NB4 (cell line): Measurements from ENCODE around the gene KAZN.

Source experiments
- DNase-seq: peaks from one replicate; pipeline ENCODE4 v3.0.0; 2010; ENCODE audit warnings: low read depth
- H3K4me3 ChIP-seq: one replicate; pipeline ENCODE4 v1.5.1; 2011; ENCODE audit warnings: mild to moderate bottlenecking, low read depth, low read length, moderate library complexity
- CTCF ChIP-seq: IDR thresholded peaks from one replicate; pipeline ENCODE4 v1.5.1; 2012; ENCODE audit warnings: low read depth, low read length
- MAX ChIP-seq: IDR thresholded peaks from 2 replicates; pipeline ENCODE4 v1.6.1; 2011; ENCODE audit warnings: low read depth, low read length
- MYC ChIP-seq: IDR thresholded peaks from 2 replicates; pipeline ENCODE4 v1.6.1; 2011; ENCODE audit warnings: low read depth, low read length
- POLR2A ChIP-seq: IDR thresholded peaks from 2 replicates; pipeline ENCODE4 v1.6.1; 2011; ENCODE audit warnings: mild to moderate bottlenecking; ENCODE audit not compliant: insufficient read length; ENCODE audit errors: extremely low read depth

Gene KAZN

GRCh38 chr1:14596591-14596990, 1.9 kb upstream of the KAZN start:
- no peak for DNase-seq
- no peak for TF ChIP-seq MYC
- TF ChIP-seq POLR2A: no peak
- TF ChIP-seq CTCF: no peak
- no peak for TF ChIP-seq MAX

GRCh38 chr1:14597343-14598006, 1.0 kb upstream of the KAZN start:
- H3K4me3 ChIP-seq: no peak overlapping the region
- DNase-seq: peak; percentile 32
- TF ChIP-seq CTCF: no peak
- no peak for TF ChIP-seq MAX
- no peak for TF ChIP-seq POLR2A
- no peak for TF ChIP-seq MYC

More at GRCh38 chr1:14596591-14596990, 1.9 kb upstream of the KAZN start:
- H3K4me3 ChIP-seq: no peak overlapping the region

- no peak overlapping the region for H3K4me3 ChIP-seq
- TF ChIP-seq MYC (no peak), POLR2A (no peak), MAX (no peak), CTCF (no peak)
- DNase-seq: no peak
Observed at GRCh38 chr1:14598007-14598497, 433 bp upstream of the KAZN start.

GRCh38 chr1:14599183-14599791, 802 bp downstream of the KAZN start:
- DNase-seq: no peak
- no peak overlapping the region for H3K4me3 ChIP-seq
- TF ChIP-seq MAX (no peak), POLR2A (no peak), CTCF (no peak), MYC (no peak)

- TF ChIP-seq MAX: no peak
- TF ChIP-seq MYC: no peak
- no peak for TF ChIP-seq CTCF
- TF ChIP-seq POLR2A: no peak
- no peak for DNase-seq
- H3K4me3 ChIP-seq: no peak overlapping the region
Observed at GRCh38 chr1:14599800-14600199, 1.3 kb downstream of the KAZN start.
